Measurements from ENCODE around the gene LDHD.

DNA sequence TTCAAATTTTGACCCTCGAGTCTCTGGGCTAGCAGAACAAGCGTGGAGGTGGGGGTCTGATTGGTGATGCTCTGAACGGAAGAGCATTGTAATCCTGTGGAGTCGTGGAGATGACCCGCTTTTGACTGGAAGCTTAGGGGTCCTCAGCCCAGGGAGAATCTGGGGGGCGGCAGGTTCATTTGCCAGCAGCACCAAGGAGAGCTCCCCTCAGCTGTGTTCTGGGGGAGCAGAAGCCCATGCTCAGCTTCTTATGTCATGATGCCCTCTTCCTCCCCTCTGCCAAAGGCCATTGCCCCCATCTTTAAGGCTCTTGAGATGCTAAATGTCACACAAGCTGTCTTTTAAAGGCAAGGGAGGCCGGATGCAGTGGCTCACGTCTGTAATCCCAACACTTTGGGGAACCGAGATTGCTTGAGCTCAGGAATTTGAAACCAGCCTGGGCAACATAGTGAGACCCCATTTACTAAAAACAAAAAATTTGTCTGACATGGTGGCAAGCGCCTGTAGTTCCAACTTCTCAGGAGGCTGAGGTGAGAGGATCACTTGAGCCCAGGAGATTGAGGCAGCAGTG is 19.3 kb downstream of the LDHD start:
- TF ChIP-seq EZH2 (IDR thresholded peaks at IDR 0.05; ENCODE audit: insufficient read depth, poor library complexity, severe bottlenecking) (no peak), EZH2phosphoT487 (IDR thresholded peaks at IDR 0.05; ENCODE audit: insufficient read depth, low read depth) (no peak)

Data from GM23248 (cell line).